PC-3 (cell line): Measurements from ENCODE around the gene GSTCD. TPM values are rescaled to one million over a fixed set of nuclear protein-coding genes. Genes with fewer than 3 reads are reported as not detected.

Source experiments
- ATAC-seq: fragments of 200-7000 bp; cut with Tn5 transposase; 2 replicates; pipeline ENCODE4 v1.9.1; 2020; ENCODE audit warnings: mild to moderate bottlenecking, moderate library complexity
- Bru-seq: library from RNA; stranded (reverse); fragments of 400-500 nt; gene quantifications from one replicate; lab custom pipeline; 2021; lab: Mats Ljungman, UMichigan
- BruChase-seq, 2 experiments: library from RNA; stranded (reverse); fragments of 400-500 nt; gene quantifications; one replicate each; lab custom pipeline; 2021; lab: Mats Ljungman, UMichigan
- BruUV-seq: library from RNA; stranded (reverse); fragments of 400-500 nt; replicated peaks from 2 replicates; lab custom pipeline; 2021; lab: Mats Ljungman, UMichigan
- CTCF ChIA-PET: fragments of 300-600 bp; sonication (Branson Sonifier 250); formaldehyde crosslinking; loops from one replicate; lab custom pipeline; 2022; ENCODE audit warnings: antibody characterized with exemption; lab: Charles Lee
- POLR2A ChIA-PET: fragments of 300-600 bp; sonication (Branson Sonifier 250); formaldehyde crosslinking; loops from one replicate; lab custom pipeline; 2022; ENCODE audit warnings: antibody characterized with exemption; ENCODE audit not compliant: unreplicated experiment; lab: Charles Lee
- DNase-seq: peaks from one replicate; pipeline ENCODE4 v3.0.0-alpha.2; 2015
- H2AFZ ChIP-seq: fragments of 300-600 bp; sonication (generic); 2 replicates; pipeline ENCODE4 v1.6.0; 2016; ENCODE audit warnings: antibody characterized with exemption, low read length
- H3F3A ChIP-seq: fragments of 300-600 bp; sonication (generic); one replicate; pipeline ENCODE4 v1.6.0; 2017; ENCODE audit warnings: antibody characterized with exemption, low read length, control low read depth, mild to moderate bottlenecking; ENCODE audit not compliant: unreplicated experiment
- H3K27ac ChIP-seq: fragments of 300-600 bp; sonication (generic); 2 replicates; pipeline ENCODE4 v1.5.1; 2016; ENCODE audit warnings: mild to moderate bottlenecking, low read length
- H3K27me3 ChIP-seq: fragments of 300-600 bp; sonication (generic); 2 replicates; pipeline ENCODE4 v1.6.1; 2016; ENCODE audit warnings: low read length, mixed read lengths
- H3K36me3 ChIP-seq: fragments of 300-600 bp; sonication (generic); 2 replicates; pipeline ENCODE4 v1.6.1; 2016; ENCODE audit warnings: low read depth, mixed run types, low read length, mixed read lengths
- H3K4me1 ChIP-seq: fragments of 300-600 bp; sonication (generic); 2 replicates; pipeline ENCODE4 v1.5.1; 2016; ENCODE audit warnings: low read length; ENCODE audit not compliant: insufficient read depth
- H3K4me2 ChIP-seq: fragments of 300-600 bp; sonication (generic); 2 replicates; pipeline ENCODE4 v1.6.0; 2016; ENCODE audit warnings: low read length
- H3K4me3 ChIP-seq: fragments of 300-600 bp; sonication (generic); 2 replicates; pipeline ENCODE4 v1.5.1; 2016; ENCODE audit warnings: mild to moderate bottlenecking, low read length, mixed read lengths
- H3K79me2 ChIP-seq: fragments of 300-600 bp; sonication (generic); 2 replicates; pipeline ENCODE4 v1.6.1; 2017; ENCODE audit warnings: low read length, mixed read lengths
- H3K9ac ChIP-seq: fragments of 300-600 bp; sonication (generic); 2 replicates; pipeline ENCODE4 v1.6.0; 2016; ENCODE audit warnings: mild to moderate bottlenecking, low read length
- H3K9me2 ChIP-seq: fragments of 300-600 bp; sonication (generic); replicated peaks from 2 replicates; pipeline ENCODE4 v1.6.1; 2016; ENCODE audit warnings: mixed run types, low read length, mixed read lengths
- H3K9me3 ChIP-seq: fragments of 300-600 bp; sonication (generic); 2 replicates; pipeline ENCODE4 v1.6.1; 2016; ENCODE audit warnings: low read length, mixed read lengths
- H4K20me1 ChIP-seq: fragments of 300-600 bp; sonication (generic); 2 replicates; pipeline ENCODE4 v1.6.1; 2016; ENCODE audit warnings: low read length, mixed read lengths
- EZH2 ChIP-seq: fragments of 300-600 bp; sonication (generic); IDR thresholded peaks from one replicate; pipeline ENCODE4 v1.6.1; 2017; ENCODE audit warnings: antibody characterized with exemption, mild to moderate bottlenecking, low read length; ENCODE audit not compliant: unreplicated experiment
- EZH2phosphoT487 ChIP-seq: fragments of 300-600 bp; sonication (generic); IDR thresholded peaks from 2 replicates; pipeline ENCODE4 v1.6.1; 2018; ENCODE audit warnings: mild to moderate bottlenecking, antibody characterized with exemption, low read length, borderline replicate concordance
- intact Hi-C: fragments of 100-400 bp; cut with micrococcal nuclease; formaldehyde crosslinking; loops from 2 replicates; pipeline ENCODE4 v1.9.0; 2023
- long read RNA-seq: library from polyadenylated mRNA; unstranded; transcript quantifications from one replicate; pipeline ENCODE4 v2.0.0, GENCODE V29; 2021; ENCODE audit not compliant: unreplicated experiment
- total RNA-seq: library from RNA; depleted of rRNA; stranded (reverse); fragments of >200 nt; gene quantifications from 2 replicates; pipeline ENCODE4 v1.2.3, GENCODE V29; 2014; rRNA removed
- TF ChIP-seq, protein P1 (sequence below): fragments of 300-600 bp; sonication (generic); conservative IDR thresholded peaks from 2 replicates; pipeline ENCODE4 v1.5.1; 2017; ENCODE audit warnings: antibody characterized with exemption, low read depth, mild to moderate bottlenecking, low read length

The GSTCD gene
- 12.1 and 15.4 TPM in 2 replicates for total RNA-seq
- percentile 61 among the genes with signal in this experiment for Bru-seq, nascent RNA
- percentile 53 among the genes with signal in this experiment for BruChase-seq, experiment 1, labeled RNA remaining after a 6-hour chase
- BruChase-seq, experiment 2, labeled RNA remaining after a 2-hour chase = percentile 58 among the genes with signal in this experiment
- long read RNA-seq, full-length matches to known transcripts = 2 of 6 reads
- long read RNA-seq, partial matches to known transcripts = 2 of 6 reads
- long read RNA-seq, other reads (novel, unspliced or antisense) = 2 of 6 reads

DNA sequence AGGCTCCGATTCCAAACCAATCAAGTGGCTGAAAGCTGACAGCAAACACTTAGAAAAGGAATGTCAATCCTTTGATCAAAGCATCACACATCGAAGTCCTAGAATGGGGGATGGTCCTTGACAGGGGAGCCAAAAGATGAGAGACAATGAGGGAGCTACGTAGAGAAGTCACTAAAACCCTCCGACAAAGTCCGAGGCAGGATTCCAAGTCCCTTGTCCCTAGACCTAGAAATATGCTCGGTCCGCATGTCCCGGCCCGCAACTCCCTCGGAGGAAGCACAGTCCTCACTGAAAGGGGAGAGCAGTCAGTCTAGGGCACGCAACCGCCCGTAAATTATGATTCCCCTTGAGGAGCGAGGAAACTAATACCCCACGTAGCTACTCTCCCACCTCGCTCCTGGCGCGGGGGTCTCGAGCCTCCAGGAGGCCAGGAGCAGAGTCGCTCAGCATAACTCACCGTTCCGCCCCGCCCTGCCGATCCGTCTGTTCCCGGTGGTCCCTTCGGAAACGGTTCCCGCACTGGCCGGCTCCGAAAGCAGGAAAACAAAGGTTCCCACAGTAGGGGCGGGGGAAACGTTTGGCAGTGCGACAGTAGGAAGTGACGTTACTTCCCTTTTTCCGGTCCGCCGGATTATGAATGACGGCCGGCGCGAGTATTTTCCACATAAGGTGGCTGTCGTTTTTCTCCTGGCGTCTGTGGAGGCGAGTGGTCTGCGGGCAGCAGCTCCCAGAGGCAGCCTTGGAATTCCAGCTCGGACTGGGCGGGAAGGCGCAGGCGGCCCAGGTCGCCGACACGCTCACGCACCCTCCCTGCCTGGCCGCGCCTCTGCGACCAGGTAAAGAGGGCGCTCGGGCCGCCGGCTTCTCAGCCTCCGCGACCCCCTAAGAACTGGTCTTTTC is at the start of gene GSTCD, which contains the start of gene INTS12:
Gene GSTCD (plus strand): TSS at position 604 of the 900 bp plus-strand sequence. CDS start 8,830 bp downstream, outside the sequence.
Gene INTS12 (minus strand): TSS at position 509 of the 900 bp plus-strand sequence. CDS start 8,684 bp downstream, outside the sequence.
- peak; percentile 91 for DNase-seq
- H3K9ac ChIP-seq = peak within 1 kb of the TSS; percentile 95
- no peaks in the 10 kb centered on the region for H3K27me3 ChIP-seq
- peak within 1 kb of the TSS; percentile 79 for H3K27ac ChIP-seq
- intact Hi-C loops = loop anchor here (2.0 kb wide), 1 partner anchor 76 kb away; no protein-coding TSS in a partner anchor
- H4K20me1 ChIP-seq = no peaks in the 10 kb centered on the region
- no peaks in the 10 kb centered on the region for H3K9me2 ChIP-seq
- POLR2A ChIA-PET = interaction anchor here (0.6 kb wide), 1 partner anchor 91 kb away, joined by 3 read pairs; no protein-coding TSS in a partner anchor
- peak within 1 kb of the TSS; percentile 86 for H3K4me3 ChIP-seq
- H2AFZ ChIP-seq = peak within 1 kb of the TSS; percentile 96
- H3K4me2 ChIP-seq = peak within 1 kb of the TSS; percentile 99
- TF ChIP-seq EZH2 (no peak), EZH2phosphoT487 (no peak)
- TF ChIP-seq, protein P1, sequence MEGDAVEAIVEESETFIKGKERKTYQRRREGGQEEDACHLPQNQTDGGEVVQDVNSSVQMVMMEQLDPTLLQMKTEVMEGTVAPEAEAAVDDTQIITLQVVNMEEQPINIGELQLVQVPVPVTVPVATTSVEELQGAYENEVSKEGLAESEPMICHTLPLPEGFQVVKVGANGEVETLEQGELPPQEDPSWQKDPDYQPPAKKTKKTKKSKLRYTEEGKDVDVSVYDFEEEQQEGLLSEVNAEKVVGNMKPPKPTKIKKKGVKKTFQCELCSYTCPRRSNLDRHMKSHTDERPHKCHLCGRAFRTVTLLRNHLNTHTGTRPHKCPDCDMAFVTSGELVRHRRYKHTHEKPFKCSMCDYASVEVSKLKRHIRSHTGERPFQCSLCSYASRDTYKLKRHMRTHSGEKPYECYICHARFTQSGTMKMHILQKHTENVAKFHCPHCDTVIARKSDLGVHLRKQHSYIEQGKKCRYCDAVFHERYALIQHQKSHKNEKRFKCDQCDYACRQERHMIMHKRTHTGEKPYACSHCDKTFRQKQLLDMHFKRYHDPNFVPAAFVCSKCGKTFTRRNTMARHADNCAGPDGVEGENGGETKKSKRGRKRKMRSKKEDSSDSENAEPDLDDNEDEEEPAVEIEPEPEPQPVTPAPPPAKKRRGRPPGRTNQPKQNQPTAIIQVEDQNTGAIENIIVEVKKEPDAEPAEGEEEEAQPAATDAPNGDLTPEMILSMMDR = no peak
- peaks cover 41% of the 10 kb centered on the region for H3K4me1 ChIP-seq
- H3K36me3 ChIP-seq = no peaks in the 10 kb centered on the region
- CTCF ChIA-PET = no interaction called here
- H3F3A ChIP-seq = no peaks in the 10 kb centered on the region
- H3K79me2 ChIP-seq = peaks cover 83% of the 10 kb centered on the region
- BruUV-seq = TSS peak; percentile 75
- H3K9me3 ChIP-seq = no peaks in the 10 kb centered on the region
- ATAC-seq = peak; percentile 71

DNA sequence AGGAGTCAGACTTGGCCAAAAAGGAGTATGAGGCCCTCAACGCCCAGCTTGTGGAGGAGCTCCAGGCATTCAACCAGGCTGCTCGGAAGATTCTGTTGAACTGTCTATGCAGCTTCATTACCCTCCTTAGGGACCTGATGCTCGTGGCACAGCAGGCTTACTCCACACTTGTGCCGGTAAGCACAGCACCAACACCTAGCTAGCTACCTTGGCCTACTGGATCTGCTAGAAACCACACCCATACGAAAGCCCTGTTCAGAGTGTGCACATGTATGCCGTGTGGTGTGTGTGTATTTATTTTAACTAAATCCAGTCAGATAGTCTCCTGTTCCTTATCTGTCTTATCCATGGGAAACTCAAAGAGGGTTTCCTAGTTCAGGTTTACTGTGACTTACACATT is 49.4 kb upstream of the GSTCD start:
- CTCF ChIA-PET = no interaction called here
- Histone ChIP-seq H4K20me1 (no peaks in the 10 kb centered on the region), H3F3A (no peaks in the 10 kb centered on the region), H3K4me3 (no peak overlapping the region), H3K27me3 (no peaks in the 10 kb centered on the region), H3K9me3 (no peaks in the 10 kb centered on the region), H3K36me3 (no peaks in the 10 kb centered on the region), H3K9ac (no peak overlapping the region), H3K9me2 (no peaks in the 10 kb centered on the region), H2AFZ (no peak overlapping the region), H3K4me2 (no peak overlapping the region), H3K4me1 (peaks cover 31% of the 10 kb centered on the region), H3K79me2 (no peaks in the 10 kb centered on the region), H3K27ac (no peak overlapping the region)
- DNase-seq = no peak
- intact Hi-C loops = no loop called here
- ATAC-seq = no peak
- POLR2A ChIA-PET = no interaction called here
- BruUV-seq = no TSS peak
- TF ChIP-seq, protein P1 = no peak
- TF ChIP-seq EZH2phosphoT487 (no peak), EZH2 (no peak)
